ENCODE results near the gene JAKMIP1.

JAKMIP1 gene

GRCh38 chr4:6221851-6222760 is 21.8 kb upstream of the JAKMIP1 start:
- Histone ChIP-seq H4K20me1 (ENCODE audit: control insufficient read depth, insufficient read depth, low read depth, low read length) (no peaks in the 10 kb centered on the region), H3K9me2 (replicated peaks; ENCODE audit: control insufficient read depth, low read length) (no peaks in the 10 kb centered on the region), H3K27me3 (ENCODE audit: control insufficient read depth, low read length) (0 out of 2 replicates have a peak, but pooled peaks cover 6% of the 10 kb centered on the region), H3K36me3 (ENCODE audit: control insufficient read depth, low read length) (no peaks in the 10 kb centered on the region), H3K4me1 (ENCODE audit: control insufficient read depth, low read length) (peaks cover 9% of the 10 kb centered on the region), H3K4me3 (ENCODE audit: low read length) (no peak overlapping the region), H3K79me2 (ENCODE audit: control insufficient read depth, low read length) (no peaks in the 10 kb centered on the region), H3K27ac (ENCODE audit: low read depth, low read length) (no peak overlapping the region), H3K4me2 (ENCODE audit: low read length) (no peak overlapping the region), H3F3A (ENCODE audit: control insufficient read depth, insufficient read depth) (no peaks in the 10 kb centered on the region), H3K9me3 (ENCODE audit: control insufficient read depth, insufficient read depth, low read length) (0 out of 2 replicates have a peak, but pooled peaks cover 3% of the 10 kb centered on the region)
- TF ChIP-seq CTCF (IDR thresholded peaks at IDR 0.05; ENCODE audit: low read depth, low read length, poor library complexity, severe bottlenecking) (no peak), EZH2phosphoT487 (IDR thresholded peaks at IDR 0.05; ENCODE audit: borderline replicate concordance, low read length) (no peak)

GRCh38 chr4:6221301-6221850 is 21.0 kb upstream of the JAKMIP1 start:
- H3K4me1 ChIP-seq (ENCODE audit: control insufficient read depth, low read length) = peaks cover 9% of the 10 kb centered on the region
- no peak overlapping the region for H3K27ac ChIP-seq (ENCODE audit: low read depth, low read length)
- H3K9me3 ChIP-seq (ENCODE audit: control insufficient read depth, insufficient read depth, low read length) = 0 out of 2 replicates have a peak, but pooled peaks cover 3% of the 10 kb centered on the region
- H3F3A ChIP-seq (ENCODE audit: control insufficient read depth, insufficient read depth) = no peaks in the 10 kb centered on the region
- 0 out of 2 replicates have a peak, but pooled peaks cover 6% of the 10 kb centered on the region for H3K27me3 ChIP-seq (ENCODE audit: control insufficient read depth, low read length)
- no peak overlapping the region for H3K4me2 ChIP-seq (ENCODE audit: low read length)
- no peaks in the 10 kb centered on the region for H4K20me1 ChIP-seq (ENCODE audit: control insufficient read depth, insufficient read depth, low read depth, low read length)
- H3K9me2 ChIP-seq (replicated peaks; ENCODE audit: control insufficient read depth, low read length) = no peaks in the 10 kb centered on the region
- no peaks in the 10 kb centered on the region for H3K79me2 ChIP-seq (ENCODE audit: control insufficient read depth, low read length)
- no peaks in the 10 kb centered on the region for H3K36me3 ChIP-seq (ENCODE audit: control insufficient read depth, low read length)
- H3K4me3 ChIP-seq (ENCODE audit: low read length) = no peak overlapping the region
- TF ChIP-seq CTCF (IDR thresholded peaks at IDR 0.05; ENCODE audit: low read depth, low read length, poor library complexity, severe bottlenecking) (no peak), EZH2phosphoT487 (IDR thresholded peaks at IDR 0.05; ENCODE audit: borderline replicate concordance, low read length) (no peak)

- Histone ChIP-seq H3F3A (ENCODE audit: control insufficient read depth, insufficient read depth) (no peaks in the 10 kb centered on the region), H3K4me2 (ENCODE audit: low read length) (peak overlapping the region; percentile 16)
These were observed 17.5 kb upstream of the JAKMIP1 start for GRCh38 chr4:6217716-6218381.

More at GRCh38 chr4:6217716-6218381, 17.5 kb upstream of the JAKMIP1 start:
- no peaks in the 10 kb centered on the region for H3K27me3 ChIP-seq (ENCODE audit: control insufficient read depth, low read length)
- H3K27ac ChIP-seq (ENCODE audit: low read depth, low read length) = no peak overlapping the region
- no peaks in the 10 kb centered on the region for H3K9me2 ChIP-seq (replicated peaks; ENCODE audit: control insufficient read depth, low read length)
- no peaks in the 10 kb centered on the region for H3K36me3 ChIP-seq (ENCODE audit: control insufficient read depth, low read length)
- TF ChIP-seq EZH2phosphoT487 (IDR thresholded peaks at IDR 0.05; ENCODE audit: borderline replicate concordance, low read length) = no peak
- TF ChIP-seq CTCF (IDR thresholded peaks at IDR 0.05; ENCODE audit: low read depth, low read length, poor library complexity, severe bottlenecking) = no peak
- H3K4me3 ChIP-seq (ENCODE audit: low read length) = no peak overlapping the region
- H3K4me1 ChIP-seq (ENCODE audit: control insufficient read depth, low read length) = peaks cover 9% of the 10 kb centered on the region
- H3K79me2 ChIP-seq (ENCODE audit: control insufficient read depth, low read length) = no peaks in the 10 kb centered on the region
- no peaks in the 10 kb centered on the region for H4K20me1 ChIP-seq (ENCODE audit: control insufficient read depth, insufficient read depth, low read depth, low read length)
- 0 out of 2 replicates have a peak, but pooled peaks cover 3% of the 10 kb centered on the region for H3K9me3 ChIP-seq (ENCODE audit: control insufficient read depth, insufficient read depth, low read length)
